ENCODE results near the gene ARIH2. TPM values are rescaled to one million over a fixed set of nuclear protein-coding genes. Genes with fewer than 3 reads are reported as not detected.
A peak's percentile ranks its signal among the peaks of the same experiment; 100 is the strongest.

Gene ARIH2
- total and polyA plus RNA-seq, 2 of the 8 experiments (the other 6 are each of a cell fraction or from before 2014, with no cell fraction given), result 72.9 to 136 TPM

DNA sequence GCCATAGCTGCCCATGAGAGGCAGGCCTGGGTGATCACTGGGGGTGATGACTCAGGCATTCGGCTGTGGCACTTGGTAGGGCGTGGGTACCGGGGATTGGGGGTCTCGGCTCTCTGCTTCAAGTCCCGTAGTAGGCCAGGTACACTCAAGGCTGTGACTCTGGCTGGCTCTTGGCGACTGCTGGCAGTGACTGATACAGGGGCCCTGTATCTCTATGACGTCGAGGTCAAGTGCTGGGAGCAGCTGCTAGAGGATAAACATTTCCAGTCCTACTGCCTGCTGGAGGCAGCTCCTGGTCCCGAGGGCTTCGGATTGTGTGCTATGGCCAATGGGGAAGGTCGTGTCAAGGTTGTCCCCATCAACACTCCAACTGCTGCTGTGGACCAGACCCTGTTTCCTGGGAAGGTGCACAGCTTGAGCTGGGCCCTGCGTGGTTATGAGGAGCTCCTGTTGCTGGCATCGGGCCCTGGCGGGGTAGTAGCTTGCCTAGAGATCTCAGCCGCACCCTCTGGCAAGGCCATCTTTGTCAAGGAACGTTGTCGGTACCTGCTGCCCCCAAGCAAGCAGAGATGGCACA, 93.9 kb downstream of the ARIH2 start:
- H4K5ac ChIP-seq (ENCODE audit: insufficient read length, low read depth, low read length), result no peak overlapping the region
- H3K4ac ChIP-seq (replicated peaks; ENCODE audit: insufficient read length, low read depth, low read length), result no peak overlapping the region
- H2BK15ac ChIP-seq (ENCODE audit: low read length), result no peak overlapping the region
- H3K56ac ChIP-seq (replicated peaks; ENCODE audit: insufficient read length, low read depth, low read length), result no peak overlapping the region
- H2BK5ac ChIP-seq (ENCODE audit: low read depth, low read length), result no peak overlapping the region
- DNase-seq (ENCODE audit: low read depth in 1 of 2, low spot score in 2 of 2) (no peak), FAIRE-seq (no peak)
- H3K9ac ChIP-seq (replicated peaks in 1 of 4; ENCODE audit: extremely low read depth in 1 of 4, low read depth in 3 of 4, low read length in 3 of 4), result no peak overlapping the region
- no peak overlapping the region for H3K23ac ChIP-seq (ENCODE audit: insufficient read length)
- H2BK20ac ChIP-seq (ENCODE audit: low read length), result no peak overlapping the region
- no peak overlapping the region for H2BK120ac ChIP-seq (replicated peaks; ENCODE audit: low read depth, low read length)
- WGBS, 2 experiments (ENCODE audit: extremely low coverage in 1 of 2, insufficient coverage in 1 of 2, insufficient read length in 1 of 2, insufficient replicate concordance in 2 of 2, low coverage in 1 of 2, low lambda C conversion rate in 2 of 2, missing lambda C conversion rate in 1 of 2), result 91% methylated on average over 17 of the region's 17 CpGs; no CpG with 5 or more reads in 1 of the 2 experiments
- H3K4me3 ChIP-seq (ENCODE audit: extremely low read depth in 1 of 4, insufficient read depth in 2 of 4, low read depth in 3 of 4, low read length in 4 of 4), result no peak overlapping the region
- peaks cover 19% of the 10 kb centered on the region for H3K79me1 ChIP-seq (ENCODE audit: low read depth, low read length)
- H3K18ac ChIP-seq (ENCODE audit: extremely low read depth, low read length), result no peak overlapping the region
- H3K36me3 ChIP-seq (ENCODE audit: control insufficient read depth in 2 of 4, insufficient read depth in 4 of 4, low read length in 3 of 4), result peaks cover 15 to 55% (median 32%) of the 10 kb centered on the region in 4 experiments
- H3K23me2 ChIP-seq (ENCODE audit: low read depth, low read length), result peaks cover 9% of the 10 kb centered on the region
- no peak overlapping the region for H2AK5ac ChIP-seq (ENCODE audit: low read depth, low read length)
- peaks cover 0 to 12% (median 7%) of the 10 kb centered on the region in 4 experiments; a peak in 5 of 7 replicates for H3K4me1 ChIP-seq (replicated peaks in 1 of 4; ENCODE audit: control insufficient read depth in 3 of 4, insufficient read depth in 4 of 4, low read length in 3 of 4)
- no peak overlapping the region for H3K27ac ChIP-seq (ENCODE audit: low read depth, low read length)
- ChIA-PET CTCF (ENCODE audit: partially characterized antibody) (interaction anchor here (1.2 to 24.3 kb wide), 4 partner anchors 8 to 50 kb away, joined by 3 to 467 read pairs (median 46); partner anchors contain the start of genes NDUFAF3, P4HTM and WDR6), POLR2A (ENCODE audit: partially characterized antibody) (interaction anchor here (0.9 to 38.8 kb wide), 8 partner anchors 0 to 377 kb away, joined by 3 to 1518 read pairs (median 70); partner anchors contain the start of genes DALRD3, IMPDH2, NDUFAF3 and P4HTM)
- peaks cover 11 to 58% of the 10 kb centered on the region in 2 experiments for H3K79me2 ChIP-seq (ENCODE audit: control insufficient read depth in 1 of 2, insufficient read depth in 2 of 2, low read length in 2 of 2)
- H4K91ac ChIP-seq (replicated peaks; ENCODE audit: insufficient read length, low read length), result no peak overlapping the region
- no peak overlapping the region; a peak in 1 of 4 replicates for H3K4me2 ChIP-seq (ENCODE audit: insufficient read depth in 1 of 2, low read depth in 2 of 2, low read length in 2 of 2)
- H4K8ac ChIP-seq (ENCODE audit: extremely low read depth, insufficient read depth, low read length), result no peak overlapping the region
- peak; percentile 32; the same call in 1 of the 2 replicates for TF ChIP-seq POLR2AphosphoS5 (IDR thresholded peaks at IDR 0.05; ENCODE audit: low read depth, low read length)
- TF ChIP-seq GTF2F1 (IDR thresholded peaks at IDR 0.05; ENCODE audit: borderline replicate concordance, low read depth, low read length), result no peak
- H4K20me1 ChIP-seq (replicated peaks in 1 of 2; ENCODE audit: control insufficient read depth in 1 of 2, insufficient read depth in 2 of 2, low read length in 2 of 2), result peaks cover 43 to 53% of the 10 kb centered on the region in 2 experiments
- no peaks in the 10 kb centered on the region for H3K27me3 ChIP-seq (replicated peaks in 1 of 4; ENCODE audit: control insufficient read depth in 3 of 4, extremely low read depth in 1 of 4, insufficient read depth in 3 of 4, low read length in 3 of 4)
- no peaks in the 10 kb centered on the region for H3K9me3 ChIP-seq (ENCODE audit: insufficient read depth in 2 of 2, low read depth in 1 of 2, low read length in 1 of 2)
- no peak overlapping the region for H3K14ac ChIP-seq (ENCODE audit: insufficient read length)
- no peak overlapping the region for H2AFZ ChIP-seq (ENCODE audit: low read length)
- no peak overlapping the region for H2BK12ac ChIP-seq (ENCODE audit: low read depth, low read length)

Measured in H1 (cell line).